Kidney epithelial cell (primary cell): Measurements from ENCODE around the gene STUM. TPM values are rescaled to one million over a fixed set of nuclear protein-coding genes. Genes with fewer than 3 reads are reported as not detected.

Source experiments
- DNase-seq: peaks from one replicate; pipeline ENCODE4 v3.0.0-alpha.2; 2010; ENCODE audit warnings: low read depth
- H3K27me3 ChIP-seq: 2 replicates; pipeline ENCODE4 v1.6.0; 2011; ENCODE audit warnings: low read length; ENCODE audit not compliant: control insufficient read depth, insufficient read depth
- H3K36me3 ChIP-seq: 2 replicates; pipeline ENCODE4 v1.5.1; 2011; ENCODE audit warnings: low read length; ENCODE audit not compliant: control insufficient read depth, insufficient read depth
- H3K4me3 ChIP-seq: 2 replicates; pipeline ENCODE4 v1.5.1; 2011; ENCODE audit warnings: low read depth, mild to moderate bottlenecking, control low read depth, low read length
- CTCF ChIP-seq: IDR thresholded peaks from 2 replicates; pipeline ENCODE4 v1.5.1; 2011; ENCODE audit warnings: mild to moderate bottlenecking, moderate library complexity, low read length, control low read depth, inconsistent platforms; ENCODE audit not compliant: insufficient read depth, poor library complexity, severe bottlenecking
- total RNA-seq: library from RNA; depleted of rRNA; stranded (reverse); fragments of >200 nt; gene quantifications from 2 replicates; pipeline ENCODE4 v1.2.3, GENCODE V29; 2015

The STUM gene
- total RNA-seq, 1 donor from 2014 or later = 0.04 TPM

- no peak for TF ChIP-seq CTCF
- Histone ChIP-seq H3K27me3 (peaks cover 6% of the 10 kb centered on the region), H3K36me3 (no peaks in the 10 kb centered on the region), H3K4me3 (no peak overlapping the region)
- no peak for DNase-seq
These were observed 9.6 kb downstream of the STUM start for GRCh38 chr1:226558036-226558650.

GRCh38 chr1:226560243-226560642, 11.7 kb downstream of the STUM start:
- TF ChIP-seq CTCF = no peak
- H3K4me3 ChIP-seq = no peak overlapping the region

GRCh38 chr1:226562989-226563388, 14.4 kb downstream of the STUM start:
- TF ChIP-seq CTCF = no peak
- no peak for DNase-seq
- Histone ChIP-seq H3K36me3 (no peaks in the 10 kb centered on the region), H3K27me3 (peaks cover 9% of the 10 kb centered on the region), H3K4me3 (no peak overlapping the region)

More at GRCh38 chr1:226560243-226560642, 11.7 kb downstream of the STUM start:
- peaks cover 4% of the 10 kb centered on the region for H3K27me3 ChIP-seq
- DNase-seq = no peak
- H3K36me3 ChIP-seq = no peaks in the 10 kb centered on the region

- H3K4me3 ChIP-seq = no peak overlapping the region
- no peak for DNase-seq
- no peaks in the 10 kb centered on the region for H3K36me3 ChIP-seq
- H3K27me3 ChIP-seq = peaks cover 11% of the 10 kb centered on the region
- no peak for TF ChIP-seq CTCF
These were observed 15.1 kb downstream of the STUM start for GRCh38 chr1:226563666-226564065.

GRCh38 chr1:226565476-226565875, 16.9 kb downstream of the STUM start:
- DNase-seq = no peak
- no peak for TF ChIP-seq CTCF
- Histone ChIP-seq H3K27me3 (peaks cover 14% of the 10 kb centered on the region), H3K36me3 (no peaks in the 10 kb centered on the region), H3K4me3 (no peak overlapping the region)

GRCh38 chr1:226566234-226566633, 17.7 kb downstream of the STUM start:
- Histone ChIP-seq H3K27me3 (peaks cover 14% of the 10 kb centered on the region), H3K4me3 (no peak overlapping the region), H3K36me3 (no peaks in the 10 kb centered on the region)
- TF ChIP-seq CTCF = no peak
- no peak for DNase-seq
